Measurements from ENCODE around the gene KIF16B.

- no peak for TF ChIP-seq POLR2A (IDR thresholded peaks at IDR 0.05)
- TF ChIP-seq, protein P1, sequence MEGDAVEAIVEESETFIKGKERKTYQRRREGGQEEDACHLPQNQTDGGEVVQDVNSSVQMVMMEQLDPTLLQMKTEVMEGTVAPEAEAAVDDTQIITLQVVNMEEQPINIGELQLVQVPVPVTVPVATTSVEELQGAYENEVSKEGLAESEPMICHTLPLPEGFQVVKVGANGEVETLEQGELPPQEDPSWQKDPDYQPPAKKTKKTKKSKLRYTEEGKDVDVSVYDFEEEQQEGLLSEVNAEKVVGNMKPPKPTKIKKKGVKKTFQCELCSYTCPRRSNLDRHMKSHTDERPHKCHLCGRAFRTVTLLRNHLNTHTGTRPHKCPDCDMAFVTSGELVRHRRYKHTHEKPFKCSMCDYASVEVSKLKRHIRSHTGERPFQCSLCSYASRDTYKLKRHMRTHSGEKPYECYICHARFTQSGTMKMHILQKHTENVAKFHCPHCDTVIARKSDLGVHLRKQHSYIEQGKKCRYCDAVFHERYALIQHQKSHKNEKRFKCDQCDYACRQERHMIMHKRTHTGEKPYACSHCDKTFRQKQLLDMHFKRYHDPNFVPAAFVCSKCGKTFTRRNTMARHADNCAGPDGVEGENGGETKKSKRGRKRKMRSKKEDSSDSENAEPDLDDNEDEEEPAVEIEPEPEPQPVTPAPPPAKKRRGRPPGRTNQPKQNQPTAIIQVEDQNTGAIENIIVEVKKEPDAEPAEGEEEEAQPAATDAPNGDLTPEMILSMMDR (IDR thresholded peaks at IDR 0.05): no peak
These were observed 32.0 kb downstream of the KIF16B start for GRCh38 chr20:16541226-16541625.

All from lower leg skin (tissue), 3 donors.